HCT116 (cell line): Measurements from ENCODE around the gene PRCP. TPM values are rescaled to one million over a fixed set of nuclear protein-coding genes. Genes with fewer than 3 reads are reported as not detected.

Source experiments
- ATAC-seq: fragments of 200-7000 bp; cut with Tn5 transposase; 2 replicates; pipeline ENCODE4 v1.9.1; 2020; ENCODE audit warnings: mild to moderate bottlenecking, moderate library complexity
- BruUV-seq: library from RNA; stranded (reverse); fragments of 400-500 nt; replicated peaks from 2 replicates; lab custom pipeline; 2021; lab: Mats Ljungman, UMichigan
- CTCF ChIA-PET: fragments of 300-600 bp; sonication (Branson Sonifier 250); formaldehyde crosslinking; loops from one replicate; lab custom pipeline; 2021; ENCODE audit warnings: antibody characterized with exemption; lab: Charles Lee
- POLR2A ChIA-PET: fragments of 300-600, 350-600 bp; sonication (Branson Sonifier 250); formaldehyde crosslinking; loops from one replicate; lab custom pipeline; 2021; ENCODE audit warnings: antibody characterized with exemption; lab: Charles Lee
- RAD21 ChIA-PET, 2 experiments: fragments of 300-600 bp; sonication (Branson Sonifier 250); formaldehyde crosslinking; loops; one replicate each; lab custom pipeline; 2023; ENCODE audit warnings: low total read pairs in 2 of 2; ENCODE audit not compliant: uncharacterized antibody in 2 of 2, unreplicated experiment in 2 of 2, low non-redundant PET in 1 of 2; lab: Charles Lee
- DNase-seq: peaks from one replicate; pipeline ENCODE4 v3.0.0-alpha.2; 2010; ENCODE audit warnings: low read depth, low spot score
- H2AFZ ChIP-seq: fragments of 200-600 bp; shearing (Covaris generic), sonication (generic); 2 replicates; pipeline ENCODE4 v1.6.1; 2017; ENCODE audit warnings: low read depth, mixed run types, mixed read lengths, antibody characterized with exemption, low read length; ENCODE audit not compliant: poor library complexity, severe bottlenecking
- H3K27ac ChIP-seq: 2 replicates; pipeline ENCODE4 v1.5.1; 2012; ENCODE audit warnings: low read depth, low read length
- H3K27me3 ChIP-seq: fragments of 200-600 bp; sonication (generic); 2 replicates; pipeline ENCODE4 v1.6.1; 2016; ENCODE audit warnings: mixed run types, low read length, mixed read lengths; ENCODE audit not compliant: insufficient read depth
- H3K36me3 ChIP-seq, 2 experiments: fragments of 200-500 bp in 1 of 2; fragments of 200-600 bp in 1 of 2; sonication (Bioruptor generic) in 1 of 2; sonication (generic) in 1 of 2; 2 replicates each; pipeline versions ENCODE4 v1.5.1 to v1.6.1; 2014 to 2016; ENCODE audit warnings: low read length in 2 of 2, inconsistent platforms in 1 of 2, mixed read lengths in 1 of 2, mixed run types in 1 of 2; ENCODE audit not compliant: insufficient read depth in 2 of 2, control insufficient read depth in 1 of 2
- H3K4me1 ChIP-seq, 2 experiments: fragments of 200-600 bp in 1 of 2; sonication (generic) in 1 of 2; 2 replicates each; pipeline versions ENCODE4 v1.5.1 to v1.6.1; 2012 to 2017; ENCODE audit warnings: low read length in 2 of 2, inconsistent platforms in 1 of 2, mild to moderate bottlenecking in 1 of 2, mixed read lengths in 1 of 2, mixed run types in 1 of 2, moderate library complexity in 1 of 2; ENCODE audit not compliant: insufficient read depth in 2 of 2, control insufficient read depth in 1 of 2
- H3K4me2 ChIP-seq: fragments of 200-600 bp; sonication (generic); 2 replicates; pipeline ENCODE4 v1.6.1; 2017; ENCODE audit warnings: mixed run types, low read length, mixed read lengths
- H3K4me3 ChIP-seq, 2 experiments: fragments of 200-600 bp in 1 of 2; sonication (generic) in 1 of 2; replicated peaks in 1 of 2; 2 replicates each; pipeline ENCODE4 v1.5.1; 2011 to 2016; ENCODE audit warnings: low read length in 2 of 2, control low read depth in 1 of 2, low read depth in 1 of 2, mild to moderate bottlenecking in 1 of 2, mixed read lengths in 1 of 2, mixed run types in 1 of 2
- H3K79me2 ChIP-seq: fragments of 200-600 bp; sonication (generic); 2 replicates; pipeline ENCODE4 v1.6.1; 2017; ENCODE audit warnings: mild to moderate bottlenecking, mixed run types, low read length, moderate library complexity, mixed read lengths; ENCODE audit not compliant: insufficient read depth
- H3K9ac ChIP-seq: fragments of 200-600 bp; sonication (generic); 2 replicates; pipeline ENCODE4 v1.6.1; 2016; ENCODE audit warnings: low read length, mixed read lengths
- H3K9me2 ChIP-seq: fragments of 200-600 bp; sonication (generic), shearing (Covaris generic); 2 replicates; pipeline ENCODE4 v1.6.1; 2017; ENCODE audit warnings: mixed run types, mild to moderate bottlenecking, moderate library complexity; ENCODE audit not compliant: insufficient read depth
- H3K9me3 ChIP-seq, 2 experiments: fragments of 200-500 bp in 1 of 2; fragments of 200-600 bp in 1 of 2; sonication (Bioruptor generic) in 1 of 2; sonication (generic) in 1 of 2; 2 replicates each; pipeline ENCODE4 v1.6.1; 2014 to 2017; ENCODE audit warnings: low read length in 2 of 2, mixed read lengths in 2 of 2, inconsistent platforms in 1 of 2, low read depth in 1 of 2, mild to moderate bottlenecking in 1 of 2, mixed run types in 1 of 2, moderate library complexity in 1 of 2; ENCODE audit not compliant: control insufficient read depth in 1 of 2, insufficient read depth in 1 of 2
- H4K20me1 ChIP-seq: fragments of 200-600 bp; sonication (generic), shearing (Covaris generic); 2 replicates; pipeline ENCODE4 v1.6.1; 2017; ENCODE audit warnings: mixed run types, mild to moderate bottlenecking, moderate library complexity; ENCODE audit not compliant: insufficient read depth
- CBX3 ChIP-seq: IDR thresholded peaks from 2 replicates; pipeline ENCODE4 v1.6.1; 2012; ENCODE audit warnings: low read depth
- EGR1 ChIP-seq: IDR thresholded peaks from 2 replicates; pipeline ENCODE4 v1.6.1; 2012; ENCODE audit warnings: low read depth
- ELF1 ChIP-seq: IDR thresholded peaks from 2 replicates; pipeline ENCODE4 v1.6.1; 2012; ENCODE audit warnings: low read depth, borderline replicate concordance
- EZH2 ChIP-seq: fragments of 200-600 bp; sonication (generic); IDR thresholded peaks from 2 replicates; pipeline ENCODE4 v1.6.1; 2017; ENCODE audit warnings: antibody characterized with exemption, mixed run types
- EZH2phosphoT487 ChIP-seq: fragments of 200-600 bp; IDR thresholded peaks from 2 replicates; pipeline ENCODE4 v1.6.1; 2018; ENCODE audit warnings: antibody characterized with exemption, borderline replicate concordance
- FOSL1 ChIP-seq: IDR thresholded peaks from 2 replicates; pipeline ENCODE4 v1.6.1; 2012; ENCODE audit warnings: low read depth
- JUND ChIP-seq: IDR thresholded peaks from 2 replicates; pipeline ENCODE4 v1.6.1; 2012
- POLR2A ChIP-seq: IDR thresholded peaks from 2 replicates; pipeline ENCODE4 v1.7.0; 2011; ENCODE audit warnings: borderline replicate concordance; ENCODE audit not compliant: insufficient read depth, insufficient read length; ENCODE audit errors: extremely low read depth
- POLR2AphosphoS5 ChIP-seq: IDR thresholded peaks from 2 replicates; pipeline ENCODE4 v1.6.1; 2011; ENCODE audit warnings: mild to moderate bottlenecking, low read depth, low read length, moderate library complexity
- RAD21 ChIP-seq: IDR thresholded peaks from 2 replicates; pipeline ENCODE4 v1.6.1; 2012; ENCODE audit warnings: low read depth, mild to moderate bottlenecking
- SIN3A ChIP-seq: IDR thresholded peaks from 2 replicates; pipeline ENCODE4 v1.6.1; 2012; ENCODE audit warnings: low read depth
- SP1 ChIP-seq: IDR thresholded peaks from 2 replicates; pipeline ENCODE4 v1.6.1; 2012; ENCODE audit warnings: low read depth
- SRF ChIP-seq: IDR thresholded peaks from 2 replicates; pipeline ENCODE4 v1.6.1; 2012; ENCODE audit warnings: low read depth
- TCF7L2 ChIP-seq: IDR thresholded peaks from 2 replicates; pipeline ENCODE4 v1.7.0; 2011; ENCODE audit warnings: borderline replicate concordance, inconsistent platforms; ENCODE audit not compliant: insufficient read depth, insufficient read length; ENCODE audit errors: extremely low read depth
- YY1 ChIP-seq: IDR thresholded peaks from 2 replicates; pipeline ENCODE4 v1.6.1; 2011; ENCODE audit warnings: low read length, low read depth, moderate library complexity, mild to moderate bottlenecking; ENCODE audit not compliant: insufficient replicate concordance; ENCODE audit errors: extremely low read depth
- ZFX ChIP-seq: fragments of 450-650 bp; IDR thresholded peaks from 2 replicates; pipeline ENCODE4 v1.6.1; 2017
- intact Hi-C: fragments of 100-400 bp; cut with micrococcal nuclease; formaldehyde crosslinking; loops from 2 replicates; pipeline ENCODE4 v1.10.0; 2022
- total RNA-seq: library from RNA; stranded (reverse); gene quantifications from one replicate; pipeline ENCODE4 v1.2.1, GENCODE V29; 2021; ENCODE audit not compliant: unreplicated experiment
- TF ChIP-seq, protein P1 (sequence below): IDR thresholded peaks from 2 replicates; pipeline ENCODE4 v1.6.1; 2012
- TF ChIP-seq, protein P2 (sequence below): IDR thresholded peaks from 2 replicates; pipeline ENCODE4 v1.6.1; 2012; ENCODE audit warnings: low read depth

PRCP gene
- total RNA-seq, 1 experiment from 2014 or later: 50.0 TPM

DNA sequence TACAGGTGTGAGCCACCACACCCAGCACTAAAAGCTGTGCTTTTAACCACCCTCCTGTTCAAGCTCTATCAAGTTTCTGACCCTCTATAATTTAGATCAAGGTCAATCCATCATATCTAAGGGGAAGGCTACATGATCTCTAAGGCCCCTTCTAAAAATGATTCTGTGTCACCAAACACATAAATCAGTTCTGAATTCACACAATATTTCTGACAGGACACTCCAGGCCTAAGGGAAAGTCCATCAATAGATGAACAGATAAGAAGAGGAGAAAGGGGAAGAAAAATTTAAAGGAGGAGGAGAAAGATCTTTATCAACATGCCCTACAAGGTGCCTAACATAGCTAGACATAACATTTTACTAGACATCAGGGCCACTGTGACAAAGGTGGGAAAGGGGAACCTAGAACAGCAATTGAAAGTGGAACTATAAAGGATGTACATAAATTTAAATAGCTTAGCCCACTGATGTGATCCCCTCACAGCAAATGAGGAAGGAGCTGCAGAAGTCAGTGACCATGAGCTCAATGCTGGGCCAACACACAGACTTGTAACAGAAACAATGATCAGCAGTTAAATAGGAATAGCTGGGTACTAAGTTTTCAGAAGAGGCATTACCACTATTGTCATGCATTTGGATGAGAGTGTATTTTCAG, 4.7 kb downstream of the PRCP start:
- DNase-seq (no peak), ATAC-seq (no peak)
- Histone ChIP-seq H3K4me3 (no peak overlapping the region), H3K36me3 (no peaks in the 10 kb centered on the region), H3K27ac (no peak overlapping the region), H3K27me3 (no peaks in the 10 kb centered on the region; the same call in 1 of the 2 replicates), H3K79me2 (peaks cover 18% of the 10 kb centered on the region), H3K9me2 (no peaks in the 10 kb centered on the region), H3K9ac (no peak overlapping the region), H4K20me1 (no peaks in the 10 kb centered on the region), H3K4me1 (peaks cover 5 to 8% of the 10 kb centered on the region in 2 experiments; a peak in 3 of 4 replicates), H2AFZ (no peak overlapping the region), H3K9me3 (no peaks in the 10 kb centered on the region), H3K4me2 (no peak overlapping the region)
- ChIA-PET POLR2A (no interaction called here), CTCF (no interaction called here), RAD21 (no interaction called here)
- intact Hi-C loops: no loop called here
- TF ChIP-seq ZFX (no peak), RAD21 (no peak), SP1 (no peak), POLR2AphosphoS5 (no peak)
- no TSS peak for BruUV-seq

DNA sequence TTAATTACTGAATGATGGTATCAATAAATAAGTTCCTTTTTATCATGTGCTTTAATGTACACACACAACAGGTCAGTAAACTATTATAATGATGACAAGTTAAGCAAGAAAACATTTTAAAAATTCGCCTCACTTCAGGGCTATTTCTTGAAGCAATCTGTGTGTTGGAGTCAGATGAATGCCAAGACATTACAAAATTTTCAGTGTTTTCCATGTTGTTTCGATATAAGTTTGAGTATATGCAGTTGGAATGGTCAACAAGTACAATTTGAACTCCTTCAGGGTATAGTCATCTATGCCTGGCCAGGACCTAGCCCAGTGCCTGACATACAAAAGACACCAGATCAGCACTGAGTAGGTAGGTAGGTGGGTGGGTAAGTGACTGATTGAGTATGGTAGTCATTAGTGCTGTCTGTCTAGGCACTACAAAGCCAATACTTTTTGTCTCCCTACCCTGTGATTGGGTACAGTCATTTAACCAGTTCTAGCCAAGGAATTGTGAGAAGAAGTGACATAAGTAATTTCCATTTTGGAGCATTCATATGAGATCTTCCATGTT, 7.5 kb downstream of the PRCP start:
- Histone ChIP-seq H4K20me1 (no peaks in the 10 kb centered on the region), H3K27me3 (no peaks in the 10 kb centered on the region; the same call in 1 of the 2 replicates), H3K36me3 (no peaks in the 10 kb centered on the region), H3K4me2 (no peak overlapping the region), H3K9me3 (no peaks in the 10 kb centered on the region), H3K9ac (no peak overlapping the region), H3K4me3 (no peak overlapping the region), H3K27ac (no peak overlapping the region), H3K9me2 (no peaks in the 10 kb centered on the region), H2AFZ (no peak overlapping the region), H3K79me2 (peaks cover 5% of the 10 kb centered on the region), H3K4me1 (no peaks in the 10 kb centered on the region)
- BruUV-seq: no TSS peak
- ChIA-PET RAD21 (no interaction called here), CTCF (no interaction called here), POLR2A (interaction anchor here (1.7 kb wide), 1 partner anchor 8 kb away, joined by 5 read pairs; the partner anchor contains the start of gene PRCP)
- intact Hi-C loops: no loop called here
- no peak for DNase-seq
- no peak for ATAC-seq
- no peak for TF ChIP-seq FOSL1
- TF ChIP-seq ELF1: no peak
- no peak for TF ChIP-seq YY1
- no peak for TF ChIP-seq SRF
- TF ChIP-seq, protein P1, sequence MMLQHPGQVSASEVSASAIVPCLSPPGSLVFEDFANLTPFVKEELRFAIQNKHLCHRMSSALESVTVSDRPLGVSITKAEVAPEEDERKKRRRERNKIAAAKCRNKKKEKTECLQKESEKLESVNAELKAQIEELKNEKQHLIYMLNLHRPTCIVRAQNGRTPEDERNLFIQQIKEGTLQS: no peak
- no peak for TF ChIP-seq JUND
- TF ChIP-seq, protein P2, sequence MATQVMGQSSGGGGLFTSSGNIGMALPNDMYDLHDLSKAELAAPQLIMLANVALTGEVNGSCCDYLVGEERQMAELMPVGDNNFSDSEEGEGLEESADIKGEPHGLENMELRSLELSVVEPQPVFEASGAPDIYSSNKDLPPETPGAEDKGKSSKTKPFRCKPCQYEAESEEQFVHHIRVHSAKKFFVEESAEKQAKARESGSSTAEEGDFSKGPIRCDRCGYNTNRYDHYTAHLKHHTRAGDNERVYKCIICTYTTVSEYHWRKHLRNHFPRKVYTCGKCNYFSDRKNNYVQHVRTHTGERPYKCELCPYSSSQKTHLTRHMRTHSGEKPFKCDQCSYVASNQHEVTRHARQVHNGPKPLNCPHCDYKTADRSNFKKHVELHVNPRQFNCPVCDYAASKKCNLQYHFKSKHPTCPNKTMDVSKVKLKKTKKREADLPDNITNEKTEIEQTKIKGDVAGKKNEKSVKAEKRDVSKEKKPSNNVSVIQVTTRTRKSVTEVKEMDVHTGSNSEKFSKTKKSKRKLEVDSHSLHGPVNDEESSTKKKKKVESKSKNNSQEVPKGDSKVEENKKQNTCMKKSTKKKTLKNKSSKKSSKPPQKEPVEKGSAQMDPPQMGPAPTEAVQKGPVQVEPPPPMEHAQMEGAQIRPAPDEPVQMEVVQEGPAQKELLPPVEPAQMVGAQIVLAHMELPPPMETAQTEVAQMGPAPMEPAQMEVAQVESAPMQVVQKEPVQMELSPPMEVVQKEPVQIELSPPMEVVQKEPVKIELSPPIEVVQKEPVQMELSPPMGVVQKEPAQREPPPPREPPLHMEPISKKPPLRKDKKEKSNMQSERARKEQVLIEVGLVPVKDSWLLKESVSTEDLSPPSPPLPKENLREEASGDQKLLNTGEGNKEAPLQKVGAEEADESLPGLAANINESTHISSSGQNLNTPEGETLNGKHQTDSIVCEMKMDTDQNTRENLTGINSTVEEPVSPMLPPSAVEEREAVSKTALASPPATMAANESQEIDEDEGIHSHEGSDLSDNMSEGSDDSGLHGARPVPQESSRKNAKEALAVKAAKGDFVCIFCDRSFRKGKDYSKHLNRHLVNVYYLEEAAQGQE: no peak
- TF ChIP-seq RAD21: no peak
- no peak for TF ChIP-seq EGR1
- TF ChIP-seq TCF7L2: no peak
- TF ChIP-seq EZH2: no peak
- TF ChIP-seq POLR2A: no peak
- TF ChIP-seq CBX3: no peak
- no peak for TF ChIP-seq POLR2AphosphoS5
- TF ChIP-seq EZH2phosphoT487: no peak
- TF ChIP-seq SIN3A: no peak
